Measurements from ENCODE around the gene BEGAIN.

The BEGAIN gene

DNA sequence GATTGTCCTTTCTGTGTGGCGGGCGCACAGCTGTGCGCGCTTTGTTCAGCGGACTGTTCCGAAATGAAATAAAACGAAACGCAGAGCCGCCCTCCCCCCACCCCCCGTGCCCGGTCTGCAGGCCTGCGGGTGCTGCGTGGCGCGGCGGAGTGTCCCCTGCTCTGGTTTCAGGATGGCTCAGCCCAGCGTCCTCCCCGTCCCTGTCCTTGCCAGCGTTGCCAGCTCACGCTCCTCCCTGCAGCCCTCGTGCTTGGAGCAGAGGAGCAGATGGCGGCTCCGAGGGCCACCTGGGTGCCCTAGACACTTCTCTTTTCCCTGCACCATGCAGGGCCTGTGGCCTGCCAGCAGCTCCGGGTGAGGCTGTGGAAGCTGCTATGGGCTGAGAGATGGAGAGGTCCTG lies 17.5 kb upstream of the BEGAIN start:
- Histone ChIP-seq H3K4me3 (no peak overlapping the region), H3K27ac (no peak overlapping the region), H3K9ac (no peak overlapping the region), H3K27me3 (no peaks in the 10 kb centered on the region), H3K4me2 (no peak overlapping the region), H3K4me1 (peaks cover 10 to 22% (median 15%) of the 10 kb centered on the region in 10 experiments), H4K20me1 (no peaks in the 10 kb centered on the region), H3K36me3 (no peaks in the 10 kb centered on the region), H3K9me3 (replicated peaks in 1 of 11) (peaks cover 16 to 34% (median 30%) of the 10 kb centered on the region in 11 experiments)
- TF ChIP-seq Cebpa-rat (IDR thresholded peaks at IDR 0.05): no peak

DNA sequence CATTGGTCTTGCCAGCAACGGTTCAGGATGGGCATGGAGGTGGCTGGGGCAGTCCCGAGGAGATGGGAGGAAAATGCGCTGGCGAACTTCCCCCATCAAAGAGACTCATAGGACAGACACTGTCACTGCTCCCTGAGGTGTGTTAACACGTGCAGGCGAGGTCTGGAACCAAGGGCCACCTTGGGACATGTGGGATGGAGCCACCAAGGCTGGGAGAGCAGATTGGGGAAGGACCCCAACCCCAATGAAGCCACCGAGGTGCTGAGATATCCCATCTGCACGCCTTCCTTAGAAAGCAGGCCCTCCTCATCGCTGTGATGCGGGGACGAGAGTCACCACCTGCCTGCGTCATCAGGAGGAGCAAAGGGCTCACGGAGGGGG lies 16.9 kb upstream of the BEGAIN start:
- no peak for TF ChIP-seq Cebpa-rat (IDR thresholded peaks at IDR 0.05)
- peaks cover 6 to 27% (median 13%) of the 10 kb centered on the region in 10 experiments for H3K4me1 ChIP-seq

DNA sequence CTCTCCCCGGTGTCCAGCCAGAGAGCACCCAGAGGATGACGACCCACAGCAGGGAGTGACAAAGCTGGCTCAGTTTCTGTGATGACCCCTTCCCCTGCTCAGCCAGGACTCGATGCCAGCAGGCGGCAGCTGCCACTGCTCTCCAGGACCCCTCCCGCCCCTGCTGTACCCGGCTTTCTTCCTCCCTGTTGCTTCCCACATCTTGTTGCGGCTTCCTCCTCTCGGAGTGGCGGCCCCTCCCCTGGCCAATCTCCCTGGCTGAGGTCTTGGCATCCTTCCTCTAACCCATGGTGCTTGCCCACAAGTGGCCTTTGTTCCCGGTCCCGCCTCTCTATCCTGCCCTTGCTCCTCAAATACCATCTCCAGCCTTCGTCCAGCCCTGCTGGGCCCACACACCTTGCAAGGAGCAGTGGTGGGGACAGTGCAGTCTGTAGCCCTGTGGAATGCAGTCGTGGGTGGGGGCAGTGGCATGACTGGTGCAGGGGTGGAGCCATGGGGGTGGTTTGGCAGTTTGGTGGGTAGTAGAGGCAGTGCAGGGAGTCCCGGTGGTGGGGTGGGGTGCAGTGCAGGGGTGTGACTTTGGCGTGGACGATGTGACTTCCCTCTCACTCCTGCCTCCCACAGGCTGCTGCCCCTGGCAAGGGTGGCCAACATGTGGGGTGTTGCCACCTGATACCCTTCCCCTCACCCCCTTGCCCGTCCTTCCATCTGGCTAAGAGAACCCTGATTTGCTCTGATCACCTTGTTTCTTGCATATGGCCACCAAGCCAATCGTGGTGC lies 16.3 kb upstream of the BEGAIN start:
- Histone ChIP-seq H4K20me1 (no peaks in the 10 kb centered on the region), H3K27ac (no peak overlapping the region), H3K36me3 (no peaks in the 10 kb centered on the region), H3K4me2 (peak overlapping the region in 2 of 11 experiments; percentile 14 to 38; a peak in 1 of 22 replicates), H3K4me1 (peaks cover under 1 to 27% (median 7%) of the 10 kb centered on the region in 10 experiments; a peak in 19 of 20 replicates), H3K9ac (no peak overlapping the region), H3K27me3 (no peaks in the 10 kb centered on the region), H3K9me3 (replicated peaks in 1 of 11) (peaks cover 16 to 34% (median 30%) of the 10 kb centered on the region in 11 experiments), H3K4me3 (no peak overlapping the region)
- TF ChIP-seq Cebpa-rat (IDR thresholded peaks at IDR 0.05): no peak

More for the DNA sequence above, 16.9 kb upstream of the BEGAIN start:
- H3K27me3 ChIP-seq: no peaks in the 10 kb centered on the region
- H3K4me2 ChIP-seq: no peak overlapping the region
- H4K20me1 ChIP-seq: no peaks in the 10 kb centered on the region
- H3K9me3 ChIP-seq (replicated peaks in 1 of 11): peaks cover 16 to 34% (median 30%) of the 10 kb centered on the region in 11 experiments
- H3K27ac ChIP-seq: no peak overlapping the region
- no peak overlapping the region for H3K4me3 ChIP-seq
- no peaks in the 10 kb centered on the region for H3K36me3 ChIP-seq
- no peak overlapping the region for H3K9ac ChIP-seq

DNA sequence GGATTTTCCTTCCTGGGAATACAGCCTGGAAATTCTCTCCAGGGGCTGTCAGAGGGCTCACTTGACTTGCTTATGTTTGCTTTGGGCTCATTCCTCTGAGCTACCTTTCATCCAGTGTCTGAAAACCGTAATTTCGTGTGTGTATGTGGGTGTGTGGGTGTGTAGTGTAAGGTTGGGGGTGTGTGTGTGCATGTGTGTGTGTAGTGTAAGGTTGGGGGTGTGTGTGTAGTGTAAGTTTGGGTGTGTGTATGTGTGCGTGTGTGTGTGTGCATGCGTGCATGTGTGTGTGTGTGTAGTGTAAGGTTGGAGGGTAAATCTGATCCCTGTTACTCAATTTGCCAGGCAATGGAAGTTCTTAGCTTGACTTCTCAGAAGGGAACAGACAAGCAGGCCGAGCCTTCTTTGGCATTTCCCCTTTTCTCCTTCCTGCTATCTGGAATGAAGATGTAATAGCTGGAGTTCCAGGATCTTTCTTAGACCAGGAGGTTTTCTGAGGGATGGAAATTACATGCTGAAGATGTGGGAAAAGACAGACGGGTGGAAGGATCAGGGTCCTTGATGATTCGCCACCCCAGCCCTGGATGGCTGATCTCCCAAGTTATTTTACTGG lies 15.5 kb upstream of the BEGAIN start:
- no peak overlapping the region for H3K27ac ChIP-seq
- peaks cover 0 to 27% (median 6%) of the 10 kb centered on the region in 10 experiments; a peak in 11 of 20 replicates for H3K4me1 ChIP-seq
- no peak overlapping the region for H3K9ac ChIP-seq
- H3K36me3 ChIP-seq: no peaks in the 10 kb centered on the region
- TF ChIP-seq Cebpa-rat (IDR thresholded peaks at IDR 0.05): no peak
- peaks cover 16 to 34% (median 30%) of the 10 kb centered on the region in 11 experiments for H3K9me3 ChIP-seq (replicated peaks in 1 of 11)
- H3K27me3 ChIP-seq: no peaks in the 10 kb centered on the region
- no peaks in the 10 kb centered on the region for H4K20me1 ChIP-seq
- H3K4me3 ChIP-seq: no peak overlapping the region
- peak overlapping the region in 2 of 11 experiments; percentile 14 to 38; a peak in 3 of 22 replicates for H3K4me2 ChIP-seq

DNA sequence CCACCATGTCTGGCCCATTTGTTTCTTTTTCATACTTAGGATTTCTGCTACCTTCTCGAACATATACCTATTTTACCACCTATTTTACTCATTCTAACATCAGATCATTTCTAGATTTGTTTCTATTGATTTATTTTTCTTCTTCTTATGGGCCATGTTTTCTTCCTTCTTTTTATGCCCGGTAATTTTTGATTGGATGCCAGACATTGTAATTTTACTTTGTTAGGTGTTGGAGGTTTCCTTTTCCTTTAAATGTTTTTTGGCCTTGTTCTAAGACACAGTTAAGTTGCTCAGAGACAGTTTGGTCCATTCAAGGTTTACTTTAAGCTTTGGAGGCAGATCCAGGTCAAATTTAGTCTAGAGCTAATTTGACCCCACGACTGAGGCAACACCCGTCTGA lies 14.7 kb upstream of the BEGAIN start:
- Histone ChIP-seq H3K4me1 (peaks cover 0 to 27% (median 6%) of the 10 kb centered on the region in 10 experiments; a peak in 11 of 20 replicates), H3K4me2 (no peak overlapping the region), H3K36me3 (no peaks in the 10 kb centered on the region), H3K9me3 (replicated peaks in 1 of 11) (peaks cover 16 to 34% (median 30%) of the 10 kb centered on the region in 11 experiments), H3K9ac (no peak overlapping the region), H4K20me1 (no peaks in the 10 kb centered on the region), H3K27ac (no peak overlapping the region), H3K4me3 (no peak overlapping the region), H3K27me3 (no peaks in the 10 kb centered on the region)
- no peak for TF ChIP-seq Cebpa-rat (IDR thresholded peaks at IDR 0.05)

DNA sequence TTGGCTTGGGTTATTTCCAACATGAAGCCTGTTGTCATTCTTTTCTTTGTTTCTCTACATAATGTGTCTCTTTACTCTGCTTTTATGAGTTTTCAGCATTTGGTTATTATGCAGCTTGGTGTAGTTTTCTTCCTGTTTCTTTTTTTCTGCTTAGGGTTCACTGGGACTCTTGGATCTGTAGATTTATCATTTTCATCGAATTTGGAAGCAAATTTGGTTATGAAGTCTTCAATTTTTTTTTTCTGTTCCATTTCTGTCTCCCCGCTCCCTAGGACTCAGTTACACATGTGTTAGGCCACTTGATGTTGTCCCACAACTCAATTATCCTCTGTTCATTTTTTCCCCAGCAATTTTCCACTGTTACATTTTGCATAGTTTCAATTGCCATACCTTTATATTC lies 13.8 kb upstream of the BEGAIN start:
- H3K4me3 ChIP-seq: no peak overlapping the region
- H4K20me1 ChIP-seq: no peaks in the 10 kb centered on the region
- H3K27me3 ChIP-seq: no peaks in the 10 kb centered on the region
- peak overlapping the region in 1 of 11 experiments; percentile 62; a peak in 1 of 22 replicates for H3K4me2 ChIP-seq
- no peak overlapping the region for H3K27ac ChIP-seq
- H3K4me1 ChIP-seq: peaks cover 0 to 27% (median 6%) of the 10 kb centered on the region in 10 experiments; a peak in 11 of 20 replicates
- no peaks in the 10 kb centered on the region for H3K36me3 ChIP-seq
- H3K9ac ChIP-seq: no peak overlapping the region
- H3K9me3 ChIP-seq (replicated peaks in 1 of 11): peaks cover 16 to 34% (median 30%) of the 10 kb centered on the region in 11 experiments
- no peak for TF ChIP-seq Cebpa-rat (IDR thresholded peaks at IDR 0.05)

DNA sequence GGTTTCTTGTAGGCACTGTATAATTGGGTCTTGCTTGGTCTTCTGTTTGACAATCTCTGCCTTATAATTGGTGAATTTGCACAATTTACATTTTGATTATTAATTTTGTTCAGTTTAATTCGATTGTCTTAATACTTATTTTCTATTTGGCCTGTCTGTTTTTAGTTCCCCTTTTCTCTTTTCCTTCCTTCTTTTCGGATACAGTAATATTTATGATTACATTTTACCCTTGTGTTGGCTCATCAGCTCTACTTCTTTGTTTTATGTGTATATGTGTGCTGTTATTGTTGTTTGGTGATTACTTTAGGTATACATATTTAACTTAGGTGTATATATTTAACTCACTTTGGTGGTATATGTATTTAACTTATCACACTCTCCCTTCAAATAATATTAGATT lies 12.8 kb upstream of the BEGAIN start:
- H4K20me1 ChIP-seq: no peaks in the 10 kb centered on the region
- H3K9me3 ChIP-seq (replicated peaks in 1 of 11): peaks cover 16 to 34% (median 30%) of the 10 kb centered on the region in 11 experiments
- no peaks in the 10 kb centered on the region for H3K27me3 ChIP-seq
- no peak overlapping the region for H3K4me3 ChIP-seq
- 0 out of 22 replicates have a peak overlapping the region, but pooled peaks of 1 of the 11 experiments have one; percentile 12 for H3K27ac ChIP-seq
- no peak overlapping the region for H3K9ac ChIP-seq
- H3K4me1 ChIP-seq: peaks cover 0 to 27% (median 6%) of the 10 kb centered on the region in 10 experiments; a peak in 11 of 20 replicates
- peak overlapping the region in 3 of 11 experiments; percentile 11 to 64 (median 62); a peak in 6 of 22 replicates for H3K4me2 ChIP-seq
- H3K36me3 ChIP-seq: no peaks in the 10 kb centered on the region
- no peak for TF ChIP-seq Cebpa-rat (IDR thresholded peaks at IDR 0.05)

DNA sequence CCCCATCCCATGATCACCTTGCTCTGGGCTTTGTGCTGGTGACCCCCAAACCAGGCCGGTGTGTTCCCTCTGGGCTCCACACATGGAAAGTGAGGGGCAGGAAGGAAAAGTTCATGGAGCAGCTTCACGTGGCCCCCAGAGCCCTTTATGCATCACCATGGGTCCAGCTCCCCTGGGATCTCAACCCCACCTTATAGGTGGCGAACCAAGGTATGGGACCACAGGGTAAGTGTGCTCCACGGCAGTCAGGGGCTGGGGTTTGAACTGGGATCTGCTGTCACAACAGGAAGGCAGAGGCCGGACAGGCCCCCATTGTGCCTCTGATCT lies 7.4 kb upstream of the BEGAIN start:
- Histone ChIP-seq H3K9me3 (replicated peaks in 1 of 11) (no peaks in the 10 kb centered on the region), H3K4me3 (no peak overlapping the region), H3K4me1 (peaks cover 4 to 9% (median 5%) of the 10 kb centered on the region in 10 experiments; a peak in 18 of 20 replicates), H3K4me2 (no peak overlapping the region), H4K20me1 (no peaks in the 10 kb centered on the region; a peak in 1 of 22 replicates), H3K27ac (no peak overlapping the region), H3K9ac (no peak overlapping the region), H3K36me3 (no peaks in the 10 kb centered on the region), H3K27me3 (peaks cover 0 to 6% (median 0%) of the 10 kb centered on the region in 11 experiments; a peak in 1 of 22 replicates)
- TF ChIP-seq Cebpa-rat (IDR thresholded peaks at IDR 0.05): no peak
